Osteoblast (primary cell): ENCODE results near the gene S100A5. TPM values are rescaled to one million over a fixed set of nuclear protein-coding genes. Genes with fewer than 3 reads are reported as not detected.

Experiments used
- DNase-seq: peaks from one replicate; pipeline ENCODE4 v3.0.0; 2011; ENCODE audit warnings: low spot score, mixed read lengths; ENCODE audit not compliant: insufficient read length; ENCODE audit errors: missing footprints
- H2AFZ ChIP-seq: 2 replicates; pipeline ENCODE4 v1.6.0; 2011; ENCODE audit warnings: mild to moderate bottlenecking, low read length
- H3K27ac ChIP-seq: 2 replicates; pipeline ENCODE4 v1.5.1; 2011; ENCODE audit warnings: mild to moderate bottlenecking, low read depth, low read length, moderate library complexity
- H3K27me3 ChIP-seq: 2 replicates; pipeline ENCODE4 v1.6.0; 2012; ENCODE audit warnings: mild to moderate bottlenecking, control low read depth, inconsistent platforms, low read length, moderate library complexity; ENCODE audit not compliant: insufficient read depth
- H3K36me3 ChIP-seq: 2 replicates; pipeline ENCODE4 v1.5.1; 2011; ENCODE audit warnings: mild to moderate bottlenecking, low read length, control low read depth, moderate library complexity; ENCODE audit not compliant: insufficient read depth
- H3K4me1 ChIP-seq: 2 replicates; pipeline ENCODE4 v1.5.1; 2011; ENCODE audit warnings: mild to moderate bottlenecking, low read length, control low read depth, moderate library complexity; ENCODE audit not compliant: insufficient read depth
- H3K4me2 ChIP-seq: 2 replicates; pipeline ENCODE4 v1.6.0; 2011; ENCODE audit warnings: mild to moderate bottlenecking, low read length; ENCODE audit not compliant: insufficient read depth
- H3K4me3 ChIP-seq: fragments of 200-600 bp; sonication (generic); 3 replicates; pipeline ENCODE4 v1.5.1; 2012; ENCODE audit warnings: mild to moderate bottlenecking, low read length, inconsistent platforms; ENCODE audit not compliant: insufficient read depth
- H3K79me2 ChIP-seq: 2 replicates; pipeline ENCODE4 v1.6.0; 2012; ENCODE audit warnings: mild to moderate bottlenecking, low read length, control low read depth, inconsistent platforms; ENCODE audit not compliant: insufficient read depth
- H3K9me3 ChIP-seq: 2 replicates; pipeline ENCODE4 v1.5.1; 2011; ENCODE audit warnings: low read depth, low read length, control low read depth
- H4K20me1 ChIP-seq: 2 replicates; pipeline ENCODE4 v1.6.0; 2012; ENCODE audit warnings: mild to moderate bottlenecking, low read length, control low read depth; ENCODE audit not compliant: insufficient read depth
- total RNA-seq: library from RNA; depleted of rRNA; stranded (reverse); fragments of >200 nt; gene quantifications from 2 replicates; pipeline ENCODE4 v1.2.3, GENCODE V29; 2012
- TF ChIP-seq, protein P1 (sequence below): IDR thresholded peaks from 2 replicates; pipeline ENCODE4 v1.5.1; 2011; ENCODE audit warnings: mild to moderate bottlenecking, low read depth, low read length, moderate library complexity; ENCODE audit errors: extremely low read depth

Gene S100A5
- total RNA-seq, 1 donor: not detected

DNA sequence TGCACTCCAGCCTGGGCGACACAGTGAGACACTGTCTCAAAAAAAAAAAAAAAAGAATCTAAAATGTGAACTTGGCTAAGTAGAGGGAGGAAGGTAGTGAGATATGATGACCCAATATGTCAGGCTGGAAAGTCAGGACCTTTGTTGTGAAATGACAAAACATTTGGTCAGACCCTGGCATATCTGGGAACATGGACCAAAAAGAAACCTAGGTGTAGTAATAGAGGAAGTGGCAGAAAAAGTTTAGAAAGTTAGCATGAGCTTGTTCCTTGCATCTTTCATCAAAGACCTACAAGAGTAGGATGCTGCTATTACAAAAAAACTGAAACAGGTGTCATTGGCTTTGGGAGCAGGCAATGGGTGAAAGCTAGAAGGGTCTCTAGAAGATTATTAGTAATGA, 15.6 kb upstream of the S100A5 start:
- Histone ChIP-seq H3K4me2 (no peak overlapping the region), H4K20me1 (no peaks in the 10 kb centered on the region), H3K9me3 (no peaks in the 10 kb centered on the region), H3K79me2 (no peaks in the 10 kb centered on the region), H3K4me1 (peaks cover 7% of the 10 kb centered on the region), H3K4me3 (no peak overlapping the region), H3K36me3 (no peaks in the 10 kb centered on the region), H2AFZ (no peak overlapping the region), H3K27ac (no peak overlapping the region), H3K27me3 (no peaks in the 10 kb centered on the region)
- DNase-seq: no peak
- TF ChIP-seq, protein P1, sequence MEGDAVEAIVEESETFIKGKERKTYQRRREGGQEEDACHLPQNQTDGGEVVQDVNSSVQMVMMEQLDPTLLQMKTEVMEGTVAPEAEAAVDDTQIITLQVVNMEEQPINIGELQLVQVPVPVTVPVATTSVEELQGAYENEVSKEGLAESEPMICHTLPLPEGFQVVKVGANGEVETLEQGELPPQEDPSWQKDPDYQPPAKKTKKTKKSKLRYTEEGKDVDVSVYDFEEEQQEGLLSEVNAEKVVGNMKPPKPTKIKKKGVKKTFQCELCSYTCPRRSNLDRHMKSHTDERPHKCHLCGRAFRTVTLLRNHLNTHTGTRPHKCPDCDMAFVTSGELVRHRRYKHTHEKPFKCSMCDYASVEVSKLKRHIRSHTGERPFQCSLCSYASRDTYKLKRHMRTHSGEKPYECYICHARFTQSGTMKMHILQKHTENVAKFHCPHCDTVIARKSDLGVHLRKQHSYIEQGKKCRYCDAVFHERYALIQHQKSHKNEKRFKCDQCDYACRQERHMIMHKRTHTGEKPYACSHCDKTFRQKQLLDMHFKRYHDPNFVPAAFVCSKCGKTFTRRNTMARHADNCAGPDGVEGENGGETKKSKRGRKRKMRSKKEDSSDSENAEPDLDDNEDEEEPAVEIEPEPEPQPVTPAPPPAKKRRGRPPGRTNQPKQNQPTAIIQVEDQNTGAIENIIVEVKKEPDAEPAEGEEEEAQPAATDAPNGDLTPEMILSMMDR: no peak

DNA sequence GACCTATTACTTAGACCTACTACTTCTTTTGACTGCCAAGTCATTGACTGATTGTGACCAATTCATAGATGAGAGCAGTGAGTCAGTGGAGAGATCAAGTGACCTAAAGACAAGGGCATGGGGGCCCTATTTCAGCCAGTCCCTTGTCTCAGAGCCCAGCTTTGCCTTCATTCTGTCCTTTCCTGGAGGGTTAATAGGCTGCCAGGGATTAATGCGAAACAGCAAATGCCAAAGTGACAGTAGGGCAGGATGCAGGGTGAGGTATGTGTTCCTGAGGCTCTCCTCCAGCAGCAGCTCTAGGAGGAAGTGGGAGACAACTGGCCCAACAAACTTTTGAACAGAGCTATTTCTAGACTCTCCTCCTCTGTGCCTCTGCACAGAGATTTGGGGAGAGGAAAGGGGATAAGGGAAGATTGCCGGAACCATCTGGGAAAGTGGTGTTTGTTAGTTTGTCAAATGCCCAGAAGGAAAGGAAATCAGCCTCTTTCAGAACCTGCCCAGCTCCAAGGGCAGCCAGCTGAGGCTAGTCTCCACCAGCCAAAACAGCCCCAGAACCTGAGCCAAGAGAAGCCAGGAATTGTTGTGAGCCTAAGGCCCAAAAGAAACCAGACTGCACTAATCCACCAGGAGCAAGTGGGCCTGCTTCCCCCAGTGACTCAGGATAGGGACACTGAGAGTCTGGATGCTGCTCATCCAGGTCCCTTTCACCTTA, 13.3 kb upstream of the S100A5 start:
- Histone ChIP-seq H3K9me3 (no peaks in the 10 kb centered on the region), H3K4me2 (no peak overlapping the region), H3K4me1 (peaks cover 19% of the 10 kb centered on the region), H3K27ac (no peak overlapping the region), H4K20me1 (no peaks in the 10 kb centered on the region), H3K4me3 (no peak overlapping the region), H3K36me3 (no peaks in the 10 kb centered on the region), H3K27me3 (no peaks in the 10 kb centered on the region), H2AFZ (peak overlapping the region; percentile 47), H3K79me2 (no peaks in the 10 kb centered on the region)
- no peak for DNase-seq
- TF ChIP-seq, protein P1: no peak

DNA sequence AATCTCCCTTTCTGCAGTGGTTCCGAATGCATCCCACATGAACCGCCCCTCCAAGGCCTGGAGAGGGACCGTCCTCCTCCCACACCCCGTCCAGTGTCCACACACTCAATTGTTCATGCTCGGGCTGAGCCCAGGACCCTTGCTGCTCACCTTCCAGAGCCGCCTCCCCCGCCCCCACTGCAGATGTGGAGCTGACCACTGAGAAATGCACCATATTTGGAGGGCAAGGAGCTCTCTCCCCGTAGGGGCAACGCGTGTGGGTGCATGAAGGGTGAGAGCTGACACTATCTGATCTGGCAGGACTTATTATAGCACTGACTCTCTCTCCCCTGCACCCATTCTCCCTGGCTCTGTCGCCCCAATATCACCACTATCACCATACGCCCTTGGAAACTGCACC, 12.4 kb upstream of the S100A5 start:
- Histone ChIP-seq H3K36me3 (no peaks in the 10 kb centered on the region), H2AFZ (no peak overlapping the region), H3K79me2 (no peaks in the 10 kb centered on the region), H3K4me1 (peaks cover 26% of the 10 kb centered on the region), H3K27ac (no peak overlapping the region), H3K4me3 (no peak overlapping the region), H4K20me1 (no peaks in the 10 kb centered on the region), H3K27me3 (no peaks in the 10 kb centered on the region), H3K9me3 (no peaks in the 10 kb centered on the region), H3K4me2 (no peak overlapping the region)
- DNase-seq: no peak
- TF ChIP-seq, protein P1: no peak

DNA sequence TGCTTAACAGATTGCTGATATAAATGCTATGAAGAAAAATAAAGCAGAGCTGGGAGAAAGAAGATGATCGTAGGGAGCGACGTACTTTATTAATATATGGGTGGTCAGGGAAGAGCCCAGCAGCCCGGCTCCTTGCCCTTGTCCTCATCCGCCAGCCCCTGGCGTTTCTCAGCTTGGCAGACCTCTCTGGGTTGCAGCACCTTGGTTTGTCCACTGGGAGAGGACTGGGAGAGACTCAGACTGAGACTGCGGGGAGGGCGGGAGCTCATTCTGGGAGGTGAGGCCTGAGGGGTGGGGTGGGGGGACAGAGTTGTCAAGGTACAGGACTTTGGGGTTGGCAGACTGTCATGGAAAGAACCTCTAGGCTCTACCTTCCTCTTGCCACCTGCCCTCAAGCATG, 11.6 kb upstream of the S100A5 start:
- Histone ChIP-seq H3K4me2 (no peak overlapping the region), H4K20me1 (no peaks in the 10 kb centered on the region), H3K27me3 (no peaks in the 10 kb centered on the region), H3K79me2 (no peaks in the 10 kb centered on the region), H3K9me3 (no peaks in the 10 kb centered on the region), H3K4me3 (no peak overlapping the region), H3K36me3 (no peaks in the 10 kb centered on the region), H3K27ac (no peak overlapping the region), H2AFZ (no peak overlapping the region), H3K4me1 (peaks cover 26% of the 10 kb centered on the region)
- DNase-seq: no peak
- TF ChIP-seq, protein P1: peak; percentile 6
